ENCODE measurements around the gene DEFB127.

Gene DEFB127

GRCh38 chr20:137668-138490 lies 19.4 kb upstream of the DEFB127 start:
- Histone ChIP-seq H3K27me3 (ENCODE audit: low read depth, low read length) (peaks cover 30% of the 10 kb centered on the region), H3K27ac (ENCODE audit: low read length) (no peak overlapping the region), H3K36me3 (replicated peaks; ENCODE audit: low read depth, low read length) (no peaks in the 10 kb centered on the region), H3K4me3 (ENCODE audit: low read length) (peak overlapping the region; percentile 68), H4K20me1 (ENCODE audit: insufficient read depth, low read length) (no peaks in the 10 kb centered on the region), H3K9ac (ENCODE audit: low read length) (no peak overlapping the region), H2AFZ (ENCODE audit: low read depth, low read length) (peak overlapping the region; percentile 93), H3K79me2 (ENCODE audit: low read length) (no peaks in the 10 kb centered on the region), H3K4me1 (ENCODE audit: low read length) (peaks cover 5% of the 10 kb centered on the region; the same call in 1 of the 2 replicates), H3K4me2 (ENCODE audit: low read length) (peak overlapping the region; percentile 57), H3K9me3 (ENCODE audit: insufficient read depth, low read length) (no peaks in the 10 kb centered on the region; the same call in 1 of the 2 replicates)
- TF ChIP-seq, protein P1, sequence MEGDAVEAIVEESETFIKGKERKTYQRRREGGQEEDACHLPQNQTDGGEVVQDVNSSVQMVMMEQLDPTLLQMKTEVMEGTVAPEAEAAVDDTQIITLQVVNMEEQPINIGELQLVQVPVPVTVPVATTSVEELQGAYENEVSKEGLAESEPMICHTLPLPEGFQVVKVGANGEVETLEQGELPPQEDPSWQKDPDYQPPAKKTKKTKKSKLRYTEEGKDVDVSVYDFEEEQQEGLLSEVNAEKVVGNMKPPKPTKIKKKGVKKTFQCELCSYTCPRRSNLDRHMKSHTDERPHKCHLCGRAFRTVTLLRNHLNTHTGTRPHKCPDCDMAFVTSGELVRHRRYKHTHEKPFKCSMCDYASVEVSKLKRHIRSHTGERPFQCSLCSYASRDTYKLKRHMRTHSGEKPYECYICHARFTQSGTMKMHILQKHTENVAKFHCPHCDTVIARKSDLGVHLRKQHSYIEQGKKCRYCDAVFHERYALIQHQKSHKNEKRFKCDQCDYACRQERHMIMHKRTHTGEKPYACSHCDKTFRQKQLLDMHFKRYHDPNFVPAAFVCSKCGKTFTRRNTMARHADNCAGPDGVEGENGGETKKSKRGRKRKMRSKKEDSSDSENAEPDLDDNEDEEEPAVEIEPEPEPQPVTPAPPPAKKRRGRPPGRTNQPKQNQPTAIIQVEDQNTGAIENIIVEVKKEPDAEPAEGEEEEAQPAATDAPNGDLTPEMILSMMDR (IDR thresholded peaks at IDR 0.05; ENCODE audit: low read depth, low read length): peak; percentile 70
- TF ChIP-seq EZH2phosphoT487 (IDR thresholded peaks at IDR 0.05; ENCODE audit: low read depth): no peak

DNA sequence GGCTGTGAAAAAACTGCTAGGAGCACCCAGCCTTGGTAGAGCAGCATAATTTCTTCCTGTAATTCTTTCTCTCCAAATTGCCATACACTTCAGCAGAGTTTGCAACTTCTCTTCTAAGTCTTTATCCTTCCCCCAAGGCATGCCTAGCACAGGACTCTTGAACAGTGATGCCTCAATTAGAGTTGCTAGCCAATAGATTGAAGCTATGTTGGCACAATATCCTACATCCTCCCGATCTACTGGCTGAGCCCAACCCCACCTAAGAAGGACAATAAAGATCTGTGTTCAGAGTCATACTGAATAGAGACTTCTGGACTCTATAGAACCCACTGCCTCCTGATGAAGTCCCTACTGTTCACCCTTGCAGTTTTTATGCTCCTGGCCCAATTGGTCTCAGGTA lies 15.0 kb upstream of the DEFB127 start, which contains the start of gene DEFB126:
Gene DEFB126, plus strand, starts transcription at position 301 of the 400 bp plus-strand sequence. Its CDS starts 39 bp downstream, at position 340.
- peaks cover 63% of the 10 kb centered on the region for H3K27me3 ChIP-seq (ENCODE audit: low read depth, low read length)
- H3K27ac ChIP-seq (ENCODE audit: low read length): no peak within 1 kb of the TSS
- H3K9me3 ChIP-seq (ENCODE audit: insufficient read depth, low read length): no peaks in the 10 kb centered on the region; the same call in 1 of the 2 replicates
- no peaks in the 10 kb centered on the region for H3K79me2 ChIP-seq (ENCODE audit: low read length)
- no peak within 1 kb of the TSS for H3K4me2 ChIP-seq (ENCODE audit: low read length)
- H3K4me1 ChIP-seq (ENCODE audit: low read length): peaks cover 5% of the 10 kb centered on the region; the same call in 1 of the 2 replicates
- H2AFZ ChIP-seq (ENCODE audit: low read depth, low read length): no peak within 1 kb of the TSS
- H3K36me3 ChIP-seq (replicated peaks; ENCODE audit: low read depth, low read length): no peaks in the 10 kb centered on the region
- no peak within 1 kb of the TSS for H3K9ac ChIP-seq (ENCODE audit: low read length)
- TF ChIP-seq EZH2phosphoT487 (IDR thresholded peaks at IDR 0.05; ENCODE audit: low read depth): no peak
- TF ChIP-seq, protein P1 (IDR thresholded peaks at IDR 0.05; ENCODE audit: low read depth, low read length): no peak
- H3K4me3 ChIP-seq (ENCODE audit: low read length): no peak within 1 kb of the TSS
- no peaks in the 10 kb centered on the region for H4K20me1 ChIP-seq (ENCODE audit: insufficient read depth, low read length)

DNA sequence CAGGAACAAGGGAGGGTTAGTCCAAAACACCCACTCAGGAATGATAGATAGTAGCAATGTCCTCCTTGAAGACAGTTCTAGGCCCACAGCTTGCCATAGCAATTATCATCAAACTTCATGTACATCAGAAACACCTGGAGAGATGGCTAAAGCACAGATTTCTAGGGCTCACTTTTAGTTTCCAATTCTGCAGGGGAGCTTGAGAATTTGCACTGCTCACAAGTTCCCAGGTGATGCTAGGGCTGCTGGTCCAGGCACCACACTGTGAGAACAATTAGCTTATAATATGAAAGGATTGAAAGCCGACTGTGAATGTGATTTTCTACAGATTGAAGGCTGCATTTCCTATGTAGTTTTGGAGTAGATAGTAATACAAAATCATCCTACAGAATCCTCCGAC lies 11.4 kb upstream of the DEFB127 start:
- Histone ChIP-seq H4K20me1 (ENCODE audit: insufficient read depth, low read length) (no peaks in the 10 kb centered on the region), H2AFZ (ENCODE audit: low read depth, low read length) (no peak overlapping the region), H3K27me3 (ENCODE audit: low read depth, low read length) (peaks cover 63% of the 10 kb centered on the region), H3K27ac (ENCODE audit: low read length) (no peak overlapping the region), H3K4me3 (ENCODE audit: low read length) (no peak overlapping the region), H3K79me2 (ENCODE audit: low read length) (no peaks in the 10 kb centered on the region), H3K36me3 (replicated peaks; ENCODE audit: low read depth, low read length) (no peaks in the 10 kb centered on the region), H3K9ac (ENCODE audit: low read length) (no peak overlapping the region), H3K4me2 (ENCODE audit: low read length) (no peak overlapping the region), H3K9me3 (ENCODE audit: insufficient read depth, low read length) (no peaks in the 10 kb centered on the region), H3K4me1 (ENCODE audit: low read length) (no peaks in the 10 kb centered on the region)
- no peak for TF ChIP-seq EZH2phosphoT487 (IDR thresholded peaks at IDR 0.05; ENCODE audit: low read depth)
- TF ChIP-seq, protein P1 (IDR thresholded peaks at IDR 0.05; ENCODE audit: low read depth, low read length): no peak

GRCh38 chr20:152131-152530 lies 5.1 kb upstream of the DEFB127 start:
- no peak overlapping the region for H3K4me3 ChIP-seq (ENCODE audit: low read length)
- H3K27me3 ChIP-seq (ENCODE audit: low read depth, low read length): peaks cover 40% of the 10 kb centered on the region
- H3K9ac ChIP-seq (ENCODE audit: low read length): no peak overlapping the region
- no peak overlapping the region for H2AFZ ChIP-seq (ENCODE audit: low read depth, low read length)
- no peaks in the 10 kb centered on the region for H3K79me2 ChIP-seq (ENCODE audit: low read length)
- H3K27ac ChIP-seq (ENCODE audit: low read length): no peak overlapping the region
- no peaks in the 10 kb centered on the region for H3K36me3 ChIP-seq (replicated peaks; ENCODE audit: low read depth, low read length)
- H3K4me2 ChIP-seq (ENCODE audit: low read length): no peak overlapping the region
- H3K9me3 ChIP-seq (ENCODE audit: insufficient read depth, low read length): no peaks in the 10 kb centered on the region
- H4K20me1 ChIP-seq (ENCODE audit: insufficient read depth, low read length): no peaks in the 10 kb centered on the region
- TF ChIP-seq EZH2phosphoT487 (IDR thresholded peaks at IDR 0.05; ENCODE audit: low read depth): no peak
- TF ChIP-seq, protein P1 (IDR thresholded peaks at IDR 0.05; ENCODE audit: low read depth, low read length): no peak
- H3K4me1 ChIP-seq (ENCODE audit: low read length): no peaks in the 10 kb centered on the region
